PC-9 (cell line): ENCODE results near the gene LRIG1.

Experiments
- CTCF ChIP-seq: fragments of 200-600 bp; sonication (generic); conservative IDR thresholded peaks from 2 replicates; pipeline ENCODE4 v1.6.1; 2017; ENCODE audit warnings: mixed run types, antibody characterized with exemption, mild to moderate bottlenecking, moderate library complexity
- EZH2 ChIP-seq: fragments of 200-600 bp; sonication (generic); IDR thresholded peaks from 2 replicates; pipeline ENCODE4 v1.8.0; 2017; ENCODE audit warnings: antibody characterized with exemption, low read depth

DNA sequence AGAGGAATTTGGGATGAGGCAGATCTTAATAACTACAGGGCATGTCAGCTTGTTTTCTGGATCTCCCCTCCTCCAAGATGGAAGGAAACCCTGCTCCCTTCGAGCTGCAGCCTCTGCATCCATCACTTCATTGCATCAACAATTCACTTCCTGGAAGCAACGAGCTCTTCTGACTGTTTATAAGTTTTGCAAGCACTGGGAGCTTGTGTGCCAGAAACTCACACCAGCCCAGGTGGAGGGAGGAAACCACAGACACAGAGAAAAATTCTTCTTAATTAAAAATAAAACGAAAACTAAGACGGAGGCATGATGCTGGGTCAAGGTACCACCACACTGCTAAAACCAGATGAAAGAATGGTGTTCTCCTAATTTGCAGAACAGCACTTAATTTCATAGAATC lies 10.6 kb downstream of the LRIG1 start:
- no peak for TF ChIP-seq CTCF
- no peak for TF ChIP-seq EZH2
